ENCODE data around the gene BAZ2A.

GRCh38 chr12:56591126-56591525 is 39.0 kb downstream of the BAZ2A start:
- no peak for TF ChIP-seq POLR2A (IDR thresholded peaks at IDR 0.05)
- TF ChIP-seq, protein P1, sequence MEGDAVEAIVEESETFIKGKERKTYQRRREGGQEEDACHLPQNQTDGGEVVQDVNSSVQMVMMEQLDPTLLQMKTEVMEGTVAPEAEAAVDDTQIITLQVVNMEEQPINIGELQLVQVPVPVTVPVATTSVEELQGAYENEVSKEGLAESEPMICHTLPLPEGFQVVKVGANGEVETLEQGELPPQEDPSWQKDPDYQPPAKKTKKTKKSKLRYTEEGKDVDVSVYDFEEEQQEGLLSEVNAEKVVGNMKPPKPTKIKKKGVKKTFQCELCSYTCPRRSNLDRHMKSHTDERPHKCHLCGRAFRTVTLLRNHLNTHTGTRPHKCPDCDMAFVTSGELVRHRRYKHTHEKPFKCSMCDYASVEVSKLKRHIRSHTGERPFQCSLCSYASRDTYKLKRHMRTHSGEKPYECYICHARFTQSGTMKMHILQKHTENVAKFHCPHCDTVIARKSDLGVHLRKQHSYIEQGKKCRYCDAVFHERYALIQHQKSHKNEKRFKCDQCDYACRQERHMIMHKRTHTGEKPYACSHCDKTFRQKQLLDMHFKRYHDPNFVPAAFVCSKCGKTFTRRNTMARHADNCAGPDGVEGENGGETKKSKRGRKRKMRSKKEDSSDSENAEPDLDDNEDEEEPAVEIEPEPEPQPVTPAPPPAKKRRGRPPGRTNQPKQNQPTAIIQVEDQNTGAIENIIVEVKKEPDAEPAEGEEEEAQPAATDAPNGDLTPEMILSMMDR (IDR thresholded peaks at IDR 0.05) = no peak

Measured in lower leg skin (tissue), 3 donors.